IPS DF 6.9 (cell line): ENCODE data around the gene SH3GLB1.

Experiments
- DNase-seq: peaks from one replicate; pipeline ENCODE4 v3.0.0-alpha.2; 2013; ENCODE audit warnings: low read depth, low spot score
- H3K27ac ChIP-seq: one replicate; pipeline ENCODE4 v1.5.1; 2013; ENCODE audit warnings: low read length, control low read depth
- H3K27me3 ChIP-seq: 2 replicates; pipeline ENCODE4 v1.6.1; 2013; ENCODE audit warnings: mild to moderate bottlenecking, low read length; ENCODE audit not compliant: control insufficient read depth, insufficient read depth
- H3K36me3 ChIP-seq: 2 replicates; pipeline ENCODE4 v1.6.1; 2013; ENCODE audit warnings: low read length; ENCODE audit not compliant: control insufficient read depth, insufficient read depth
- H3K4me1 ChIP-seq: 2 replicates; pipeline ENCODE4 v1.6.1; 2013; ENCODE audit warnings: low read length; ENCODE audit not compliant: control insufficient read depth, insufficient read depth
- H3K4me3 ChIP-seq: 2 replicates; pipeline ENCODE4 v1.5.1; 2013; ENCODE audit warnings: mild to moderate bottlenecking, low read length
- H3K9me3 ChIP-seq: 2 replicates; pipeline ENCODE4 v1.6.1; 2013; ENCODE audit warnings: low read length, inconsistent platforms; ENCODE audit not compliant: control insufficient read depth, insufficient read depth

Gene SH3GLB1

DNA sequence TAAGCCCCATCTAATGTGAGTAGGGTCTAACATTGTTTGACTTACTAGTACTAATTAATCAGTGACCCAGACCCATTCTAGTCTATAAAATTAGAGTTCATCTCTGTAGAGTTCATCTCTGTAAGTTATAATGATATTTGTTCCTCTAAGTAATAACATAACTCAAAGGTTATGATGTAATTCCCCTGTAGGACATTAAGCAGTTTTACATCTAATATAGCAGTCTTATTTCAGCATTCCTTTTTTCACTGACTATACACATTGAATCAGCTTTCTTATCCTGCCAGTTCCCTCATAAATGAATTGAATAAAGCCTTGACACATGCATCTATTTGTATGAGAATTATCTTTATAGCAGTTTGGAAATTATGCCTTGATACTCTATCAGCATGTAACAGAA, 90.9 kb downstream of the SH3GLB1 start:
- no peaks in the 10 kb centered on the region for H3K4me1 ChIP-seq
- H3K4me3 ChIP-seq: no peak overlapping the region
- H3K27me3 ChIP-seq: no peaks in the 10 kb centered on the region
- no peak for DNase-seq
- H3K36me3 ChIP-seq: no peaks in the 10 kb centered on the region
- no peaks in the 10 kb centered on the region for H3K9me3 ChIP-seq
- no peak overlapping the region for H3K27ac ChIP-seq
